Stimulated activated CD4-positive, alpha-beta T cell treated with anti-CD3 and anti-CD28 coated beads, Interleukin-12 subunit alpha, Interleukin-12 subunit beta, amount 100 ng/mL, for 24 hours (primary cell): ENCODE measurements around the gene ZBTB39.
A peak's percentile ranks its signal among the peaks of the same experiment; 100 is the strongest.
"Not testable (repeated sequence)": the region's sequence is repeated elsewhere in the genome, so short reads cannot be mapped to it uniquely, and the experiment has no call there.

ENCODE experiments used
- DNase-seq, 2 experiments: peaks; one replicate each; pipeline ENCODE4 v3.0.0-alpha.2; 2020; ENCODE audit warnings: low read depth in 2 of 2

The ZBTB39 gene

DNA sequence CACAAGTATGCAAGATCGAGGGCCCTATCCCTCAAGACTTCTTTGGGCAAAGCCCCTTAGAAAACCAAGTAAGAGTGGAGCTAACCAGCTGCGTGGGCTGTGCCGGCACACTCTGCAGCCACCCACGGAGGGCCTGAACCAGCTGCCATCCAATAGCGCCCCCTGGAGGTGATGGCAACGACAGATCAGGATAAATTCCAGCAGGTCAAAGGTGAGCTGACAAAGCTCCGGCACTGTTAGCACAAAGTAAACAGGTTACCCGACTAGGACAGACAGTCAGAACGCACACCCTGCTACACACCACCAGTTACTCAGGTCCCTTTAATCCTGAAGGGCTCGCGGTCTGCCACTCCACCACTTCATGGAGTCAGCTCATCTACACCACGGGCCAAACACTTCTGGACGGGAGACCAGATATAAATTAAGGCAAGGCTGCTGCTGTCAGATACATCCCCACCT lies 4.9 kb downstream of the ZBTB39 start:
- peak; percentile 45 to 73 for DNase-seq

GRCh38 chr12:57000393-57000792 lies 6.0 kb downstream of the ZBTB39 start:
- no peak for DNase-seq

GRCh38 chr12:56999456-56999855 lies 6.9 kb downstream of the ZBTB39 start:
- no peak for DNase-seq

DNA sequence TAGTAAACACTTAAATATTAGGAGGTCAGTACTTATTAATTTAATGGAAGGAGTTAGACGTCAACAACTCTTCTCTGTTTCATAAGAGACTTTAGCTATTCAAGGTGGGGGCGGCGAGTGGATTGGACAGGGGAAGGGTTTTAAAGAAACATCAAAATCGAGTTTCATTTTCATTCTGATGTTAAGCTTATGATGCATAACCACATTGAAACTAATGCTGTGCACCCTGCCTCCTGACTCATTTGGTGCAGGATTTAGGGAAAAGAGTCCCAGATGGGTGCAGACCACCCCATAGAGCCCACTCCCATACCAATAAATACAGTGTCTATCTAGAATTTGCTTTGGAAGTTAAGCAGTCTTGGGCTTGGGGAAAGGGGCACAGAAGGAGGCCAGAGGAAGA lies 7.4 kb downstream of the ZBTB39 start:
- peak in 1 of 2 experiments; percentile 52 for DNase-seq

GRCh38 chr12:56998316-56998715 lies 8.0 kb downstream of the ZBTB39 start:
- DNase-seq, result no peak

GRCh38 chr12:56996793-56997545 lies 9.4 kb downstream of the ZBTB39 start:
- DNase-seq, result no peak

DNA sequence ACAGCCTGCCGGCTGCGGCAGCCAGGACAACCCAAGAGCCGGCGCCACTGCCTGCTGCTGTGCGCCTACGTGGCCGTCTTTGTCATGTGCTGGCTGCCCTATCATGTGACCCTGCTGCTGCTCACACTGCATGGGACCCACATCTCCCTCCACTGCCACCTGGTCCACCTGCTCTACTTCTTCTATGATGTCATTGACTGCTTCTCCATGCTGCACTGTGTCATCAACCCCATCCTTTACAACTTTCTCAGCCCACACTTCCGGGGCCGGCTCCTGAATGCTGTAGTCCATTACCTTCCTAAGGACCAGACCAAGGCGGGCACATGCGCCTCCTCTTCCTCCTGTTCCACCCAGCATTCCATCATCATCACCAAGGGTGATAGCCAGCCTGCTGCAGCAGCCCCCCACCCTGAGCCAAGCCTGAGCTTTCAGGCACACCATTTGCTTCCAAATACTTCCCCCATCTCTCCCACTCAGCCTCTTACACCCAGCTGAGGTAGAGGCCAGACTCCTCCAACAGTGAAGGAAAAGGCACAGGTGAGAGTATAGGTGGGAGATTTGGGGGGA lies 10.3 kb downstream of the ZBTB39 start:
- DNase-seq, result no peak

- DNase-seq, result no peak
Measured at GRCh38 chr12:56995201-56995929, 11.0 kb downstream of the ZBTB39 start.

- DNase-seq, result no peak
Measured at GRCh38 chr12:56994231-56994746, 12.1 kb downstream of the ZBTB39 start.

DNA sequence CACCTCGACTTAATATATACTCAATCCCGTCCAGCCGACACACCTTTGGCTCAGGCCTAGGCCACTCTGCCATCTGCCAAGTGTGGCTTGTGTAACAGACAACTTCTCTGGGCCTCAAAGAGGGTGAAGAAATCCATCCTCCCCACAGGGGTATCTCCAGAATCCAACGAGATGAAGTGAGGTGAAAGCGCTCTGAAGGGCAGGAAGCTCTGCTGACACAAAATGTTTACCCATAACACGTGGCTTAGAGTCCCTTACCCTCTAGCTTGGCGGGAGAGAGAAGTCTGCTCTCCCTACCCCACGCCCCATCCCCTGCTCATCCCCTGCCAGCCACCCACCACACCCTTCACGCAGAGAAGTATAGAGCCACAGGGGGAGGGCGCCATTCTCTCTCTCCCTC lies 13.0 kb downstream of the ZBTB39 start:
- DNase-seq, result no peak

DNA sequence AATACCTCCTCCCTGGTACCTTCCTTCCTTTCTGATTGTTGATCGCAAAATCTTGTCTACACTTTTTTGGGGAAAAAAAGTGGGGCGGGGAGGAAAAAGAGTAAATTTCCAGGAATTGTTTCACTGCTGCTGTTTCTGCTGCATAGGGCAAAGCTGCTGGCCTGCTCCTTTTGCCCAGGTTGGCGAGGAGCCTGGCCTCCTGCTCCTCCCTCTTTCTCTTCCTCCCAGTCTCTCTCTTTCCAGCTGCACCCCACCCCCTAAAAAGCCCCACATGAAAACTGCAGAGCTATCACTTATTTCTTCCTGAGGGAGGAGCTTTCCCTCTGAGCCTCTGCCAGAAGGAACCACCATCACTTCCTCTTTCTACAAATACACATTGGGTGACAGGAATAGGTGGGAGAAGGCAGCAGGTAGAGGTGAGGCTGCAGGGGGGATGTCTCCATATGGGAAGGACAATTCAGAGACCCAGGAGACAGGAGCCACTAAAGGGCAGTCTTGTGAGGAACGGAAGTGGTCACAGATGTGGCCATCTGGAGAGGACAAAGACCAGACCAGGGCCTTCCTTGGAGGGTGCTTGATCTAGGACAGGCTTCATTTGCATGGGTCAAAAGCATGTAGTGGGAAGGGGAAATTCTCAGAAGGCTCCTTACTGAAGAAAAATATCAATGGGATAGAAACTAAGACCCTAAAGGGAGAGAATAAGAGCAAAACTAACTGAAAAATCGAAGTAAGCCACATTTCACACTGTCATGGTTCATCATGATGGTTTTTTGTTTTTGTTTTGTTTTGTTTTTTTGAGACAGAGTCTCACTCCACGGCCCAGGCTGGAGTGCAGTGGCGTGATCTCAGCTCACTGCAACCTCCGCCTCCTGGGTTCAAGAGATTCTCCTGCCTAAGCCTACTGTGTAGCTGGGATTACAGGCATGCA lies 14.8 kb downstream of the ZBTB39 start:
- no peak for DNase-seq

GRCh38 chr12:56990648-56991318 lies 15.6 kb downstream of the ZBTB39 start:
- no peak for DNase-seq

- no peak for DNase-seq
Measured at GRCh38 chr12:56989861-56990610, 16.3 kb downstream of the ZBTB39 start.

GRCh38 chr12:56988207-56988739 lies 18.1 kb downstream of the ZBTB39 start:
- no peak for DNase-seq

DNA sequence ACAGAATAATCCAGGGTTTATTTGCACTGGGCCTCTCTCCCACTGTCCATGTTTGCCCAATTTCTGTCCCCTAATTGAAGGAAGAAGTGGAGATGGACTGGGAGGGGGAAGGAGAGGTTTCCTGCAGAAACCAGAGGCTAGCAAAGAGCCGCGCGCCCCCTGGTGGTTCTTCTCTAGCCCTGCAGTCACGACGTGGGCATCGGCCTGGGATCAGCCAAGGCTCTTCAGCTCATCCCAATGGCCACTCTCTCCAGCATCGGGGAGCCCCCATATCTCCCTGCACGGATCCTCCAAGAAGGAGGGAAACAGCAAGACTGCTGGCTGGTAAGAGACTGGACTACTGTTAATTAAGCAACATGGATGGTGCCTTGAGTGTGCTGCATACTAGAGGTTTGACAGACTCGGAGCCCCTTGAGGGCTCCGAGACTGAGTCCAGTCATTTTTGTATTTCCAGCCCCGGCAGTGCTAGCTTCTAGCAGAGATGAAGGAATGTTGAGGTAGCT lies 18.7 kb downstream of the ZBTB39 start:
- peak; percentile 48 to 72 for DNase-seq

- DNase-seq, result no peak
Measured at GRCh38 chr12:56987011-56987410, 19.3 kb downstream of the ZBTB39 start.

DNA sequence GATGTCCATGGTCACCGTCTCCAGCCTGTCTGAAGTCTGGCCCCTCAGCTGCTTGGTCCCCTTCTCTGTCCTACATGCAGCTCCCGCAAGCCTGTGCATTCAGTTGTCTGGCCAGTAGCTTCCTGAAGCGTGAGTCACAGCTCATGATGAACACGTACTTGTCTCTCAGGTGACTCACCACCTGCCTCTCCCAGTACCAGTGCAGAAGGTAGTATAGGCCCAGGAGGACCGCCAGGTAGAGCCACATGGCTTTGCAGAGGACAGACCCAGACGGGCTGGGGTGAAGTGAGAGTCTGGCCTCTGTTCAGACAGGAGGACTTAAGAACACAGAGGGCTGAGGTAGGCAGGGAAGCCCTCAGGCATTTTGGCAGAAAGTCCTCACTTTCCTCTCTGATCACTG lies 20.6 kb downstream of the ZBTB39 start:
- not testable (repeated sequence) for DNase-seq

DNA sequence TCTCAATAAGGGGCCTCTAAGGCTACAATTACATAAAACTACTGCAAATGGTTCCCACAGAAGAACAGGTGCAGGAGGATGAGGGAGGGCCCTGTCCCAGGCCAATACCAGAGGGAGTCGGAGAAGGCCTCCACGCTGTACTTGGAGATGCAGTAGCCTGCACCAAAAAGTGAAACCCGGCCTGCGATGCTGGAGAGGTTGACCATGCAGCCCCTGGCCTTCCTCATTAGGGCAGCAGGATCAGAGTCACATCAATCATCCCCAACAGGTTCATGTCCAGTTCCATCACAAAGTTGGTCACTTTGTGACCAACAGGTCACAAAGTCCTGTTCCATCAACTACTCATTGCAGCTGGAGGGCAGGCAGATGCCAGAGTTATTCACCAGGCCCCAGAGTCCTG lies 23.0 kb downstream of the ZBTB39 start:
- no peak for DNase-seq

DNA sequence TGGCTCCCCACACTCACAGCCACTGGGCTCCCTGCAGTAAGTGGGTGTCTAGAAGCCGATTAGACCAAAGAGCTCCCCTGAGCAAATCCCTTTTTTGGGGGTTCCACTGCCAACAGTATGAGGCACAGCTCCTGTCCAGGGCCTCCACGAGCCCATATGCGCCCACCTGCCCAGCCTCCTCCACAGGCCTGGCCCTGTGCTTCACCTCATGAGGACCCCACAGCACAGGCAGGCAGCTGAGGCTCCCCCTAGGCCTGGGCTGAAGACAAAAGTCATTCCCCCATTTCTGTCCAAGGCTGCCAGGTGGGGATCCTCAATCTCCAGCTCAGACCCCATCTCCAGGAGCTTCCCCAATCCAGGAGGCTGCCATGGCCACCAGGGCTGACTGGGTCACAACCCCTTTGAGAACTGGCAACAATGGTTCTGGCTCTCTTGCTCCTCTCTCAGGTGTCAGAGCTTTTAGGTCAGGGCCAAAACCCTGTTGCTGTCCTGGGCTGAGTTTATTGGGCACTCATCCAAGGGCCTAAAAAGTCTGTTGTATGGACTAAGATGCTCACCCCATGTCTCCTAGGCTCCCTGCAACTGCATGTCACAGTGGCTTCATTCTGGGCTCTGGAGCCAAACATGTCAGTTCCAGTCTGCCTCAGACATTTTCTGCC lies 23.6 kb downstream of the ZBTB39 start:
- not testable (repeated sequence) for DNase-seq
